Neuron (in vitro differentiated cells): Measurements from ENCODE around the gene APBB3.

Experiments used
- H2AFZ ChIP-seq: one replicate; pipeline ENCODE4 v1.6.1; 2013; ENCODE audit warnings: low read depth, mild to moderate bottlenecking, inconsistent platforms, low read length, moderate library complexity
- H3K27me3 ChIP-seq: one replicate; pipeline ENCODE4 v1.6.1; 2013; ENCODE audit warnings: low read length; ENCODE audit not compliant: insufficient read depth
- H3K36me3 ChIP-seq: one replicate; pipeline ENCODE4 v1.6.1; 2013; ENCODE audit warnings: low read length; ENCODE audit not compliant: insufficient read depth
- H3K4me1 ChIP-seq: one replicate; pipeline ENCODE4 v1.6.1; 2013; ENCODE audit warnings: low read length; ENCODE audit not compliant: insufficient read depth
- H3K4me3 ChIP-seq: 2 replicates; pipeline ENCODE4 v1.5.1; 2013; ENCODE audit warnings: mild to moderate bottlenecking, low read length, moderate library complexity
- H3K9me3 ChIP-seq: one replicate; pipeline ENCODE4 v1.6.1; 2013; ENCODE audit warnings: low read length

Gene APBB3

DNA sequence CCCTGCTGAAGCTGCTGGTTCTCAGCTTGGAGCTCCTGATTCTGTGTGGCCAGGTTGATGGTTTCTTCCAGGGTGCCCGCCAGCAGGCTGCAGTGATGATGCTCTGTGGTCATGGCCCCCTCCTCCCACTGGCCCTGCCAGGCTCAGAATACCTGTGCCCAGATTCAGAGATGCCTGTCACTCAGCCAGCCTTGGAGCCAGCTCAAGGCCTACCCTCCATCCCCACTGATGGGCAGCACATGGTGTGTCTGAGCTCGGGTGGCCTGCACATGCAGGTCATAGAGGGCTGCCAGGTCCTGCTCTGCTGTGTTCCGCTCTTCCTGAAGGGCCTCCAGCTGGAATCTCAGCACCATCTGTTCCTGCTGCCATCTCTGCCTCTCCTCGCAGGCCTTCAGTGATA, 5.7 kb upstream of the APBB3 start:
- Histone ChIP-seq H3K4me1 (peaks cover 12% of the 10 kb centered on the region), H2AFZ (no peak overlapping the region), H3K36me3 (peaks cover 22% of the 10 kb centered on the region), H3K9me3 (no peaks in the 10 kb centered on the region), H3K27me3 (no peaks in the 10 kb centered on the region), H3K4me3 (no peak overlapping the region)

GRCh38 chr5:140569197-140569596, 4.8 kb upstream of the APBB3 start:
- H3K27me3 ChIP-seq, result no peaks in the 10 kb centered on the region
- H3K4me1 ChIP-seq, result peaks cover 12% of the 10 kb centered on the region
- H3K36me3 ChIP-seq, result peaks cover 22% of the 10 kb centered on the region
- H3K9me3 ChIP-seq, result no peaks in the 10 kb centered on the region
- H3K4me3 ChIP-seq, result no peak overlapping the region
- H2AFZ ChIP-seq, result no peak overlapping the region

- no peaks in the 10 kb centered on the region for H3K27me3 ChIP-seq
- H3K36me3 ChIP-seq, result peaks cover 22% of the 10 kb centered on the region
- no peak overlapping the region for H3K4me3 ChIP-seq
- no peak overlapping the region for H2AFZ ChIP-seq
- peaks cover 17% of the 10 kb centered on the region for H3K4me1 ChIP-seq
- no peaks in the 10 kb centered on the region for H3K9me3 ChIP-seq
Measured at GRCh38 chr5:140568443-140569063, 4.2 kb upstream of the APBB3 start.

GRCh38 chr5:140567871-140568270, 3.5 kb upstream of the APBB3 start:
- Histone ChIP-seq H3K9me3 (no peaks in the 10 kb centered on the region), H3K36me3 (peaks cover 22% of the 10 kb centered on the region), H3K4me1 (peaks cover 20% of the 10 kb centered on the region), H3K4me3 (no peak overlapping the region), H2AFZ (no peak overlapping the region), H3K27me3 (no peaks in the 10 kb centered on the region)

GRCh38 chr5:140567136-140567818, 2.9 kb upstream of the APBB3 start:
- Histone ChIP-seq H3K9me3 (no peaks in the 10 kb centered on the region), H3K4me1 (peaks cover 20% of the 10 kb centered on the region), H3K4me3 (no peak overlapping the region), H3K36me3 (peaks cover 26% of the 10 kb centered on the region), H3K27me3 (no peaks in the 10 kb centered on the region), H2AFZ (no peak overlapping the region)

GRCh38 chr5:140566665-140567064, 2.3 kb upstream of the APBB3 start:
- H3K36me3 ChIP-seq, result peaks cover 26% of the 10 kb centered on the region
- H3K9me3 ChIP-seq, result no peaks in the 10 kb centered on the region
- no peak overlapping the region for H3K4me3 ChIP-seq
- no peak overlapping the region for H2AFZ ChIP-seq
- peaks cover 20% of the 10 kb centered on the region for H3K4me1 ChIP-seq
- H3K27me3 ChIP-seq, result no peaks in the 10 kb centered on the region

- Histone ChIP-seq H3K36me3 (peaks cover 26% of the 10 kb centered on the region), H3K4me1 (peaks cover 20% of the 10 kb centered on the region), H3K9me3 (no peaks in the 10 kb centered on the region), H3K27me3 (no peaks in the 10 kb centered on the region), H3K4me3 (peak overlapping the region; percentile 89), H2AFZ (no peak overlapping the region)
Measured at GRCh38 chr5:140565780-140566095, 1.3 kb upstream of the APBB3 start.

- Histone ChIP-seq H3K4me3 (peak overlapping the region; percentile 89), H3K27me3 (no peaks in the 10 kb centered on the region), H3K4me1 (peaks cover 20% of the 10 kb centered on the region), H3K36me3 (peaks cover 26% of the 10 kb centered on the region), H3K9me3 (no peaks in the 10 kb centered on the region), H2AFZ (peak overlapping the region; percentile 89)
Measured at GRCh38 chr5:140565024-140565779, 804 bp upstream of the APBB3 start.

DNA sequence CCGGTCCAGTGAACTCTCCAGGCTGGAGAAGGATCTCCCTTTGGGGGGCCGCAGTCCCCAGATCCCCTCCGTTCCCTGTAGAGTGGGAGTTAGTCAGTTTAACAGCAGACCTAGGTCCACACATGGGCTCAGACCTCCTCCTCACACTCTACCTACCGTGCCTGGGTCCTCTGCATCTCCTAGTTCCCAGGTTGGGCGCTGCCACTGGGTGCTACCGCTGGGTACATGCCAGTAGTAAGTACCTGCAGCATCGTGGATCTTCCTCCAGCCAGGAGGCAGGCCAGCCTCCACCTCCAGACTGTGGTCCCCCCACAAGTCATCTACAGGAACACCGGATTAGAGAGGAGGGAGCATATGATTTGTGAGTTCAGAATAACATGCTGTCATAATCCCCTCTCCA, 802 bp downstream of the APBB3 start:
- peak overlapping the region; percentile 89 for H3K4me3 ChIP-seq
- H2AFZ ChIP-seq, result no peak overlapping the region
- peaks cover 26% of the 10 kb centered on the region for H3K36me3 ChIP-seq
- H3K27me3 ChIP-seq, result no peaks in the 10 kb centered on the region
- H3K9me3 ChIP-seq, result no peaks in the 10 kb centered on the region
- peaks cover 20% of the 10 kb centered on the region for H3K4me1 ChIP-seq

- peaks cover 26% of the 10 kb centered on the region for H3K4me1 ChIP-seq
- H3K4me3 ChIP-seq, result no peak overlapping the region
- H3K36me3 ChIP-seq, result peaks cover 12% of the 10 kb centered on the region
- H2AFZ ChIP-seq, result no peak overlapping the region
- H3K9me3 ChIP-seq, result no peaks in the 10 kb centered on the region
- H3K27me3 ChIP-seq, result no peaks in the 10 kb centered on the region
Measured at GRCh38 chr5:140561753-140562523, 2.5 kb downstream of the APBB3 start.

DNA sequence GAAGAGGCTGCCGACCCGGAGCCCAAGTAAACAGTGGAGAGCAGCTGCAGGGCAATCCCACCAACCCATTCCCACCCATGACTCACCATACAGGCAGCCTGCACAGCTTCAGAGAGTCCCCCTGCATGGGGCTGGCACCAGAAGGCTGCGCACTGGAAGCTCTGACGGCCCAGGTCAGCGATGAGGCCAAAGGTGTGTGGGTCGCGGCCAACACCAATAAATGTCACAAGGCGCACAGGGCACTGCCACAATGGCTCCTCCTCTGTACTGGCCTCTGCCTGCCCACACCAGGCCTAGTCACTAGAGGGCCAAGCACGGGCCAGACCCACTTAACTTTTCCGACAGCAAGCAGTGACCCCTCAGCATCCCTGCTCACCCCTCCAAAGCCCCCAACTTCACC, 4.2 kb downstream of the APBB3 start:
- H3K4me1 ChIP-seq, result peaks cover 27% of the 10 kb centered on the region
- H3K36me3 ChIP-seq, result peaks cover 4% of the 10 kb centered on the region
- no peaks in the 10 kb centered on the region for H3K27me3 ChIP-seq
- no peaks in the 10 kb centered on the region for H3K9me3 ChIP-seq
- no peak overlapping the region for H3K4me3 ChIP-seq
- no peak overlapping the region for H2AFZ ChIP-seq

DNA sequence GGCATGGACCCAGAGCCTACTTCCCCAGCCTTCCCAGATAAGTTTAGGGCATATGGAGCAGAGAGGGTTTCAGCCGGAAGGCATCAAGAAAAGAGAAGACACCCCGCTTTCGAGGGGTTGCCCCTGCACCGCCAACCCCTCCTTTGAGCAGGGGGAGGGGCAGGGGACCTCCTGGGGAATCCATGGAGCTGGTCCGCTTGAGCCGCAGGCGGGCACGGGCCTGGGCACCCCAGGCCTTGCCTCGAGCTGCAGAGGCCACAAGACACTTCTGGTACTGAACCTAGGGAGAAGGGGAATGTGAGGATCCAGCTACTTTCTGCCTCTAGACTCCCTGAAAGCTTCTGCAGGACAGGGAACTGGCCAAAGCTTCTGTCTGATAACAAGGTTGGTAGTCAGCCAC, 5.9 kb downstream of the APBB3 start:
- H3K36me3 ChIP-seq, result peaks cover 10% of the 10 kb centered on the region
- no peaks in the 10 kb centered on the region for H3K9me3 ChIP-seq
- peaks cover 20% of the 10 kb centered on the region for H3K4me1 ChIP-seq
- no peak overlapping the region for H2AFZ ChIP-seq
- H3K27me3 ChIP-seq, result no peaks in the 10 kb centered on the region
- H3K4me3 ChIP-seq, result no peak overlapping the region

DNA sequence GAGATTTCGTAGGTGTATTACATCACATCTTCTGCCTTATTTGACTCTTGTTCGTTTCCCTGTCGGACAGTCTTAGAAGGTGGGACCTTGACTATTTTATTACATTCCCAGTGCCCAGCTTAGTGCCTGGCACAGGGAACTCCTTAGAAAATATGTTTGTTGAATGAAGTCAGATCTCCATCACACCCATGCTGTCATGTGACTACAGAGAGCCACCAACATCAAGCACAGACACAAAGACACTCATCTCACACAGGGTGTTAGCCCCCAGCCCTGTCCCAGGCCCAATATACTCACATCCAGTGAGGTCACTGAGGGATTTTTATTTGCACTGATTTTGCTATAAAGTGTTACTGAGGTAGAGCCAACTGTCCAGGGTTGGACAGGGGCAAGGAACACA, 6.4 kb downstream of the APBB3 start:
- H3K4me3 ChIP-seq, result peak overlapping the region; percentile 73
- H3K9me3 ChIP-seq, result no peaks in the 10 kb centered on the region
- peaks cover 14% of the 10 kb centered on the region for H3K36me3 ChIP-seq
- H3K27me3 ChIP-seq, result no peaks in the 10 kb centered on the region
- H2AFZ ChIP-seq, result no peak overlapping the region
- H3K4me1 ChIP-seq, result peaks cover 17% of the 10 kb centered on the region
